Activated CD4-positive, alpha-beta T cell treated with anti-CD3 and anti-CD28 coated beads for 36 hours (primary cell): Measurements from ENCODE around the gene ARHGEF28. TPM values are rescaled to one million over a fixed set of nuclear protein-coding genes. Genes with fewer than 3 reads are reported as not detected.

Experiments used
- ATAC-seq: fragments of 200-7000 bp; cut with Tn5 transposase; one replicate; pipeline ENCODE4 v1.10.0; 2021; ENCODE audit warnings: mild to moderate bottlenecking, moderate library complexity
- CTCF ChIA-PET: fragments of 350-600 bp; sonication (Branson Sonifier 250); formaldehyde crosslinking; loops from one replicate; lab custom pipeline; 2021; ENCODE audit warnings: antibody characterized with exemption; lab: Charles Lee
- POLR2A ChIA-PET: fragments of 350-600 bp; sonication (Branson Sonifier 250); formaldehyde crosslinking; loops from one replicate; lab custom pipeline; 2021; ENCODE audit warnings: antibody characterized with exemption, inconsistent platforms; lab: Charles Lee
- DNase-seq: peaks from one replicate; pipeline ENCODE4 v3.0.0-alpha.2; 2020
- H3K27ac Mint-ChIP-seq: one replicate; pipeline ENCODE4 v1.8.0; 2021; ENCODE audit warnings: mixed read lengths
- H3K27me3 Mint-ChIP-seq: one replicate; pipeline ENCODE4 v1.8.0; 2021; ENCODE audit warnings: mixed read lengths
- H3K36me3 Mint-ChIP-seq: one replicate; pipeline ENCODE4 v1.8.0; 2021; ENCODE audit warnings: low read depth, mixed read lengths
- H3K4me1 Mint-ChIP-seq: one replicate; pipeline ENCODE4 v1.8.0; 2021; ENCODE audit warnings: mixed read lengths
- H3K4me3 Mint-ChIP-seq: one replicate; pipeline ENCODE4 v1.8.0; 2021; ENCODE audit warnings: mild to moderate bottlenecking, moderate library complexity, mixed read lengths
- H3K9me3 Mint-ChIP-seq: one replicate; pipeline ENCODE4 v1.8.0; 2021; ENCODE audit warnings: low read depth, mixed read lengths
- intact Hi-C, 2 experiments: fragments of 100-400 bp; cut with DNase I in 1 of 2; cut with micrococcal nuclease in 1 of 2; formaldehyde crosslinking; loops; one replicate each; pipeline versions ENCODE4 v1.14.2 to v1.15.1; 2022 to 2024; cut with DNase I, micrococcal nuclease
- total RNA-seq, 2 experiments: library from RNA; stranded (reverse); gene quantifications; one replicate each; pipeline ENCODE4 v1.2.3, GENCODE V29; 2021

The ARHGEF28 gene
- total RNA-seq, 2 experiments from 2014 or later: 0.02 to 0.18 TPM

DNA sequence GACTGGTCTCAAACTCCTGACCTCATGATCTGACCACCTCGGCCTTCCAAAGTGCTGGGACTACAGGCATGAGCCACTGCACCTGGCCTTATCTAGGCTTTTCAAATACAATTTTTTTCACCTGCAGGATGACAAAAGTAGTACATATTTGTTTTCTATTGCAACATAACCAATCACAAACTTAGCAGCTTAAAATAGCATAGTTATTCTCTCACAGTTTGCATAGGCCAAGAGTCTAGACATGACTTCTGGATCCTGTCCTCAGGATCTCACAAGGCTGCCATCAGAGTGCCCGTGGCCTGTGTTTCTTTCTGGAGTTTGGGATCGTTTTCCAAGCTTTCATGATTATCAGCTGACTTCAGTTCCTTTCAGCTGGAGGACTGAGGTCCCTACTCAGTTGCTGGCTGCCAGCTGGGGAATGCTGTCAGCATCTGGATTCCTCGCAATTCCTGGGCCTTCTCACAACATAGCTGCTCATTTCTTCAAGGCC is 348.9 kb downstream of the ARHGEF28 start:
- intact Hi-C loops: no loop called here
- H3K27ac Mint-ChIP-seq: no peak overlapping the region
- ChIA-PET CTCF (interaction anchor here (0.9 to 1.0 kb wide), 3 partner anchors 18 to 207 kb away, joined by 3 read pairs; no protein-coding TSS in a partner anchor), POLR2A (no interaction called here)
- no peaks in the 10 kb centered on the region for H3K36me3 Mint-ChIP-seq
- ATAC-seq (no peak), DNase-seq (no peak)
- no peaks in the 10 kb centered on the region for H3K4me1 Mint-ChIP-seq
- H3K4me3 Mint-ChIP-seq: no peak overlapping the region
- H3K9me3 Mint-ChIP-seq: no peaks in the 10 kb centered on the region
- H3K27me3 Mint-ChIP-seq: no peaks in the 10 kb centered on the region

DNA sequence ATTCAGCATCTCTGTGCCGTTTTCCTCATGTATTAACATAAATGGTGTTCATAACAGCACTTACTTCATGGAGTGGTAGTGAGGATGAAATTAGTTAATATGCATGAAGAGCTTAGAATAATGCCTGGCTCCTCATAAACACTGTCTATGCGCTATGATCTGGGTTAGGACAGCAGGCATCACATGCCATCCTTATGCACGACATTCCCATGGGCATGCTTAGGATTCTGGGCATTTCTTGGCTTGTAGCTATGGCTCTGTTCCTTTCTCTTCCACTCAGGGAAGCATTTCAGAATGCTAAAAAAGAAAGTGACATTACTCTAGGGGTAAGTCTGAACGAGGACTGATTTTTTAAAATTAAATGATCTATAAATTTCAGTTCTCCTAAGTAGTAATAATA is 349.8 kb downstream of the ARHGEF28 start:
- H3K4me1 Mint-ChIP-seq: no peaks in the 10 kb centered on the region
- ATAC-seq: no peak
- H3K27me3 Mint-ChIP-seq: no peaks in the 10 kb centered on the region
- CTCF ChIA-PET: interaction anchor here (0.6 to 1.1 kb wide), 2 partner anchors 21 to 783 kb away, joined by 3 to 4 read pairs; no protein-coding TSS in a partner anchor
- H3K36me3 Mint-ChIP-seq: no peaks in the 10 kb centered on the region
- intact Hi-C loops: no loop called here
- no peaks in the 10 kb centered on the region for H3K9me3 Mint-ChIP-seq
- no peak overlapping the region for H3K27ac Mint-ChIP-seq
- DNase-seq: no peak
- no peak overlapping the region for H3K4me3 Mint-ChIP-seq
- POLR2A ChIA-PET: no interaction called here

DNA sequence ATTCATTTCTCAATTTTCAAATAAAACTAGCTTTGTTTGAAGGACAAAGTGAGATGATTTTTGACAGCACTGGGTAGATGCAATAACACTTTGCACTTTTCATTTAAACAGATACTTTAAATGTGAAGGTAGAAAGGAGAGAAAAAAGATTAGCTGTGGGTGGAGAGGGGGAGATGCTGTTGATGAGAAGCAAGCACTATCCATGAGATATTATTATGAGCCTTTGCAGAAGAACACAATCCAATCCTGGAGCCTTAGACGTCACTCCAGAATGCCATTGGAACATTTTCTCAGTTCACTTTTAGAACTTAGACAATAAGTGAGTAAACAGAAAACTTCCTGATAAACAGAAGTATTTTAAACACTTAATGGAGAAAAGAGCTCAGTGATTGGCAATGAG is 351.1 kb downstream of the ARHGEF28 start:
- CTCF ChIA-PET: no interaction called here
- ATAC-seq: no peak

GRCh38 chr5:73979321-73979720 is 353.3 kb downstream of the ARHGEF28 start:
- H3K27ac Mint-ChIP-seq: no peak overlapping the region
- H3K36me3 Mint-ChIP-seq: no peaks in the 10 kb centered on the region
- POLR2A ChIA-PET: no interaction called here
- CTCF ChIA-PET: no interaction called here
- intact Hi-C loops: no loop called here
- no peaks in the 10 kb centered on the region for H3K4me1 Mint-ChIP-seq
- no peaks in the 10 kb centered on the region for H3K27me3 Mint-ChIP-seq
- no peak for ATAC-seq
- DNase-seq: no peak
- no peaks in the 10 kb centered on the region for H3K9me3 Mint-ChIP-seq
- H3K4me3 Mint-ChIP-seq: no peak overlapping the region

More for the DNA sequence above, 351.1 kb downstream of the ARHGEF28 start:
- POLR2A ChIA-PET: no interaction called here
- DNase-seq: no peak
- Mint-ChIP-seq H3K9me3 (no peaks in the 10 kb centered on the region), H3K4me3 (no peak overlapping the region), H3K36me3 (no peaks in the 10 kb centered on the region), H3K27me3 (no peaks in the 10 kb centered on the region), H3K27ac (no peak overlapping the region), H3K4me1 (no peaks in the 10 kb centered on the region)
- intact Hi-C loops: no loop called here

- H3K27me3 Mint-ChIP-seq: peaks cover 2% of the 10 kb centered on the region
- ATAC-seq (no peak), DNase-seq (no peak)
- H3K9me3 Mint-ChIP-seq: peaks cover 2% of the 10 kb centered on the region
- no peak overlapping the region for H3K27ac Mint-ChIP-seq
- no peaks in the 10 kb centered on the region for H3K4me1 Mint-ChIP-seq
- ChIA-PET POLR2A (no interaction called here), CTCF (no interaction called here)
- H3K4me3 Mint-ChIP-seq: no peak overlapping the region
- intact Hi-C loops: no loop called here
- H3K36me3 Mint-ChIP-seq: no peaks in the 10 kb centered on the region
These were observed 355.7 kb downstream of the ARHGEF28 start for GRCh38 chr5:73981704-73982103.

DNA sequence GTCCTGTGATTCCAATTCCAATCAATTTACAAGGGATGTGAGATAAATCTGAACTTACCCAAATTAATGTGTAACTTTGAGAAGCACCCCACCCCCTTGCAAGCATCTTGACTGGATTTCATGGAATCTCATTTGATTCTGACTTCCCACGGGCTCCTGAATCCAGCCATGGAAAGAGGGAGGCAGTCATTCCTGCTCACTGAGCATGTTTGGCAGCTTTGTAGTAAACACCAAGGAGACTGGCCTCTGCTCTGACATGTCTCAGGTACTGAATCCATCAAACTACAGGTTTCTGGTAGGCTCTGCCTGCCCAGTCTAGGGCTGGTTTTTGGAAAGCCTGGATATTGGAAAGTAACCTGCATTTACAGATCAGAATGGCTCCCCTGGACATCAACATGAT is 357.6 kb downstream of the ARHGEF28 start:
- Mint-ChIP-seq H3K27ac (no peak overlapping the region), H3K9me3 (peaks cover 2% of the 10 kb centered on the region), H3K4me1 (no peaks in the 10 kb centered on the region), H3K27me3 (peaks cover 2% of the 10 kb centered on the region), H3K36me3 (no peaks in the 10 kb centered on the region), H3K4me3 (no peak overlapping the region)
- ATAC-seq (no peak), DNase-seq (no peak)
- POLR2A ChIA-PET: no interaction called here
- intact Hi-C loops: no loop called here
- CTCF ChIA-PET: no interaction called here

DNA sequence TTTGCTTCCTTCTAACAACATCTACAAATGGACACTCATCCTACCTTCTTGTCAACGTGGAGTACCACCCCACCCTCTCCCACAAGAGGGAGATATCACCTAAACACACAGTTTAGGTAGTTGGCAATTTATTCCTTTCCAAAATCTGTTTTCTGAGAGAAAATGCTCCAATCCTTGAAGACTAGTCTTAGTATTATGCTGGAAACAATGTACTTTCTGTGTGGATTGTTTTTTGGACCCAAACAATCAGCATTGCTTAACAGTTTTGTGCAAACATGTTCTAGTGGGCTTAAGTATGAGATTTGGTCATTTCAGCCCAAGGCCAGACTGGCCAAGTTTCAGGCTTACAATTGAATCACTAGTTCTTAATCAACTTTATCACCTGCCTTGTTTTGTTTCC is 359.1 kb downstream of the ARHGEF28 start:
- H3K27me3 Mint-ChIP-seq: peaks cover 5% of the 10 kb centered on the region
- H3K36me3 Mint-ChIP-seq: no peaks in the 10 kb centered on the region
- POLR2A ChIA-PET: no interaction called here
- H3K4me1 Mint-ChIP-seq: no peaks in the 10 kb centered on the region
- no peak for DNase-seq
- CTCF ChIA-PET: interaction anchor here (1.5 kb wide), 1 partner anchor 664 kb away, joined by 3 read pairs; no protein-coding TSS in a partner anchor
- ATAC-seq: no peak
- intact Hi-C loops: no loop called here
- peaks cover 2% of the 10 kb centered on the region for H3K9me3 Mint-ChIP-seq
- H3K4me3 Mint-ChIP-seq: no peak overlapping the region
- H3K27ac Mint-ChIP-seq: no peak overlapping the region

DNA sequence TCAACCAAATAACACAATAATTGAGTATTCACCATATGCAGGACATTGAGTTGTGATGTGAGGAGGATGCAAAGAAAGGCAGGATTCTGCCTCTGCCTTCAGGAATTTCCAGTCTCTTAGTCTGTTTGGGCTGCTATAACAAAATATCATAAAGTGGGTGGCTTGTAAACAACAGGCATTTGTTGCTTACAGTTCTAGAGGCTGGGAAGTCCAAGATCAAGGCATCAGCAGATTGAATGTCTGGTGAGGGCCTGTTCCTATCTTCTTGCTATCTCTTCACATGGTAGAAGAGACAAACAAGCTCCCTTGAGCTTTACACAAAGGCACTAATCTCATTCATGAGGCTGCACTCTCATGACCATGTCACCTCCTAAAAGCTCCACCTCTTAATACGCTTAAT is 360.7 kb downstream of the ARHGEF28 start:
- H3K36me3 Mint-ChIP-seq: no peaks in the 10 kb centered on the region
- POLR2A ChIA-PET: no interaction called here
- H3K4me1 Mint-ChIP-seq: no peaks in the 10 kb centered on the region
- H3K4me3 Mint-ChIP-seq: no peak overlapping the region
- intact Hi-C loops: no loop called here
- no peak for DNase-seq
- ATAC-seq: no peak
- H3K27me3 Mint-ChIP-seq: peaks cover 12% of the 10 kb centered on the region
- H3K9me3 Mint-ChIP-seq: peaks cover 2% of the 10 kb centered on the region
- CTCF ChIA-PET: interaction anchor here (1.6 kb wide), 1 partner anchor 40 kb away, joined by 4 read pairs; no protein-coding TSS in a partner anchor
- H3K27ac Mint-ChIP-seq: no peak overlapping the region

GRCh38 chr5:73987915-73988314 is 361.9 kb downstream of the ARHGEF28 start:
- H3K9me3 Mint-ChIP-seq: peaks cover 2% of the 10 kb centered on the region
- H3K4me3 Mint-ChIP-seq: no peak overlapping the region
- ATAC-seq (no peak), DNase-seq (no peak)
- no peaks in the 10 kb centered on the region for H3K36me3 Mint-ChIP-seq
- H3K27me3 Mint-ChIP-seq: peaks cover 17% of the 10 kb centered on the region
- no peaks in the 10 kb centered on the region for H3K4me1 Mint-ChIP-seq
- intact Hi-C loops: no loop called here
- H3K27ac Mint-ChIP-seq: no peak overlapping the region
- POLR2A ChIA-PET: no interaction called here
- CTCF ChIA-PET: interaction anchor here (1.6 kb wide), 1 partner anchor 41 kb away, joined by 4 read pairs; no protein-coding TSS in a partner anchor

DNA sequence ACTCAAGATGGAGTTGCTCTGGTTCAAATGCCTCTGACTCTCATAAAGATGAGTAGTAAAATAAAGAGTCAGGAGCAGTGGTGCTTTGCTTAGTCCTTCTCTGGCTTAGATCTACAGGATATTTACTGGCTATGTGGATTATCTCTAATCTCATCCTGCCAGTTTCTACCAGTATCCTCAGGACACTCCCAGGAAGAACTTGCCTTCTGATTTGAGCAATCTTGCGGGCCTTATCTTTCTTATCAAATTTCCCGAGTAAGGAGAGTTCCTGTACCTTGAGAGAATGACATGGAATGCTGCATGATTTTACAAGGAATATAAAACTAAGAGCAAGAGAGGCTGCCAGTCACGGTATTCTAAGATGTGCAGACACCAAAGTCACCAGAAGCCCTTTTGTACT is 364.0 kb downstream of the ARHGEF28 start:
- no peak for DNase-seq
- peaks cover 22% of the 10 kb centered on the region for H3K27me3 Mint-ChIP-seq
- H3K4me3 Mint-ChIP-seq: no peak overlapping the region
- peaks cover 6% of the 10 kb centered on the region for H3K9me3 Mint-ChIP-seq
- no peak overlapping the region for H3K27ac Mint-ChIP-seq
- no peaks in the 10 kb centered on the region for H3K4me1 Mint-ChIP-seq
- POLR2A ChIA-PET: no interaction called here
- H3K36me3 Mint-ChIP-seq: no peaks in the 10 kb centered on the region
- intact Hi-C loops: no loop called here
- no peak for ATAC-seq
- CTCF ChIA-PET: no interaction called here
